COLO829 (cell line): ENCODE data around the gene TIA1.
A peak's percentile ranks its signal among the peaks of the same experiment; 100 is the strongest.
"Not testable (repeated sequence)": the region's sequence is repeated elsewhere in the genome, so short reads cannot be mapped to it uniquely, and the experiment has no call there.

Experiments used
- DNase-seq: peaks from one replicate; pipeline ENCODE4 v3.0.0; 2012; ENCODE audit warnings: low spot score

TIA1 gene

GRCh38 chr2:70248181-70248847, at the start of gene TIA1:
TIA1 (minus strand) TSS chr2:70248628; CDS start chr2:70248430, 198 bp downstream.
- DNase-seq, result peak; percentile 97

DNA sequence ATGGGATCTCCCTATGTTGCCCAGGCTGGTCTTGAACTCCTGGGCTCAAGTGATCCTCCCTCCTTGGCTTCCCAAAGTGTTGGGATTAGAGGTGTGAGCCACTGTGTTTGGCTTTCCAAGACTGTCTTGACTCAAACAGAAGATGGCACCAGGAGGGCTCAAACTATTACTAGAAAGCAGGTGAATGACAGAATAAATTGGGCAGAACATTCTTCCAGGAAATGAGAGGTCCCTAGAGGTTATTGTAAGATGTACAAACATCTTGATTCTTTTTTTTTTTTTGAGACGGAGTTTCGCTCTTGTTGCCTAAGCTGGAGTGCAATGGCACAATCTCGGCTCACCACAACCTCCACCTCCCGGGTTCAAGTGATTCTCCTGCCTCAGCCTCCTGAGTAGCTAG, 49.4 kb upstream of the TIA1 start:
- not testable (repeated sequence) for DNase-seq

DNA sequence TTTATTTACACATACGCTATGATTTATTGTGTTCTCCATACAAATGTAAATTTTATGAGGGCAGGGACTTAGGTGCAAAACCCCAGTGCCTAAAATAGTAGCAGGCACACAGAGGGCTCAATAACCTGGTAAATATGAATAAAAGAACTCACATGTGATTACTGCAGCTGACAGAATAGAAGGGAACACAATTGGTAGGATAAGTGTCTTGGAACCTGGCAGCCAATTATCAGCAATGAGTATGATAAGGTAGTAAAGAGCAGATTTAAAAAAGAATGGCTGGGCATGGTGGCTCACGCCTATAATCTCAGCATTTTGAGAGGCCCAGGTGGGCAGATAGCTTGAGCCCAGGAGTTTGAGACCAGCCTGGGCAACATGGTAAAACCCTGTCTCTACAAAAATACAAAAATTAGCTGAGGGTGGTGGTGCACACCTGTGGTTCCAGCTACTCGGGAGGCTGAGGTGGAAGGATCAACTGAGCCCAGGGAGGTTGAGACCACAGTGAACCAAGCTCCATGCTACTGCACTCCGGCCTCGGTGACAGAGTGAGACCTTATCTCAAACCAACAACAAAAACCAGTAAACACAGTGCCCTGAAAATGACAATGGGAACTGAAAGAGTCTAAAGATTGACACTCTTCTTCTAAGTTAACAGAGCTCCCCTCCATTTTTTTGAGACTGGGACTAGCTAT, 35.2 kb upstream of the TIA1 start:
- no peak for DNase-seq

DNA sequence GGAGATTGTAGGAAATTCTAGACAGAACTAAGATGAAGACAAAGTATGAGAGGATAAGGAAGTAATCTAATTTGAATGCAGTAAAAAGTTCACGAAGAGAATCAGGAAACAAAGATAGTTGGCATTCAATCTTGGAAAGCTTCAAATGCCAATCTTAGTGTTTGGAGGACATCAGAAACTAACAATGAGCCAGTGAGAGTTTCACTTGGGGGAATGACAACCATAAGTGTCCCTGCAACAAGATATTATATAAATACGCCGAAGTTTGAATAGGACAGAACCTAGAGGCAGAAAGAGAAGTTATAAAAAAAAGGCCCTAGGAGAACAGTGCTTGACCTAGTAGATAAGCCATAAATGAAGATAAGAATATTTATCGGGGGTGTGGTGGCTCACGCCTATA, 34.0 kb upstream of the TIA1 start:
- DNase-seq, result no peak

DNA sequence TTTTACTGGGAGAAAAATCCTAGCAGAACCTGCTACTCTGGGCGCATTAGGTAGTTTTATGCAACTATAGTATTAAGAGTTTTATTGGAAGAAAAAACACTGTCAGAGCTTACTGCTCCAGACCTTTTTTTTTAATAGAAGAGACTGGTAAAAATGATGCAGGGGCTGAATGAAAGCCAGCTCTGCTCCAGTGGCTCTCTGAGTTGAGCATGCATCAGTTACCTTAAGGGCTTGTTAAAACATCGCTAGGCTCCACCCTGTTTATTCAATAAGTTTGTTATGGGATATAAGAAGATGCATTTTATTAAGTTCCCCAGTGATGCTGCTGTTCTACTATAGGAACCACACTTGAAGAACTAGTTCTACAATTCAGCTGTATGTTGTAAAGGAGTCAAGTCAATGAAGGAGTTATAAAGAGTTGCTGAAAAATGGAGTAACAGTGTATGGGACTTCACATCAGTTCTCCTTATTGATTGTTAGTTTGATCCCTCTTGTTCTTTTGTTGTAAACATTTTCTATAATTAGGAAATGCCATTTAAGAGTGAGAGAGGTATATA, 31.9 kb upstream of the TIA1 start:
- no peak for DNase-seq

- DNase-seq, result no peak
Measured at GRCh38 chr2:70270323-70270722, 21.9 kb upstream of the TIA1 start.

- not testable (repeated sequence) for DNase-seq
Measured at GRCh38 chr2:70269422-70270302, 21.2 kb upstream of the TIA1 start.

- DNase-seq, result not testable (repeated sequence)
Measured at GRCh38 chr2:70266925-70267324, 18.5 kb upstream of the TIA1 start.

DNA sequence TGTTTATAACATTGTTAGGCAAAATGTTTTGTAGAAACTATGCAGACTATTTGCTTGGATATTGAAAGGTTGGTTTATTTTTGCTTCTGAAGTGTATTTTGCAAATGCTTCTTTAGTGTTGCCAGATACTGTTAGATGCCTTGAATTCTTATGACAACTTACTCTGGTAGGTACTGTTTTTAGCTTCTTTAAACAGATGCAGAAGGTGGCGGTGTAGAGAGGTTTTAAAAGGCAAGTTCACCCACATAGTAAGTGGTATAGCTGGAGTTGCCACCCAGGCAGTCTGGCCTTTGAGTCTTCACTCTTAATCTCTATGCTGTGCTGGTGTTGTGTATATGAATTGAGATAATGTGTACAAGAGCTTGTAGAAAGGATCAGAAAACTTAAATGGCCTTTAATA, 13.1 kb upstream of the TIA1 start:
- no peak for DNase-seq

- DNase-seq, result no peak
Measured at GRCh38 chr2:70258532-70258875, 10.1 kb upstream of the TIA1 start.

DNA sequence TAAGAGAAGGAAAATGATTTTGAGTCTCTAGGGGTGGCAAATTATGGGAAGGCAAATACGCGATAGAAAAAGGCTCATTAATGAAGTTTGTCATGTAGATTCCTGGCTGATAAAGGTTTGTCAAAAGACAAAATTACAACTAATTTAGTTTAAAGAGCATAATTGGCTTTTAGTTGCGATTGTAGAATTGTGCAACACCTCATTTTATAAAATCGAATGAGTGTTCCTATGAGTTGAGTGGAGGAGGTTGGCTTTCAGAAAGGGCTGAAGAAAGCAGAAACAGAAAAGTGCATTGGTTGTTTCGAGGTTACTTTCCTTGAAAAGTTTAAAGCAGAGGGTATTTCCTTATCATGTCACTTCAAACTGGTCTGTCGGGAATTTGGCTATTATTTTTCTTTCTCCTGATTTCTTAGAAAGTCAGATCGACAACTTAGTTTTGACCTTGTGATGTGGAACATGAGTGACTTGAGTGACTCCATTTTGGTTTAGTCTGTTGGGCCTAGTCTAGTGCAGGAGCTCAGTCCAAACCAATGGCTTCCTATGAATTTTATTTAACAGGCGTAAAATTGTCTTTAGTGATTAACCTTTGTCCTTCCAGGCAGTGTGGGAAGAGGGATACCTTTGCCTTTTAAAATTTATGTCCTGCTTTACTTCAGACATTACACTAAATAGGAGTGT, 7.3 kb upstream of the TIA1 start:
- no peak for DNase-seq

GRCh38 chr2:70250434-70250833, 2.0 kb upstream of the TIA1 start:
- DNase-seq, result no peak

DNA sequence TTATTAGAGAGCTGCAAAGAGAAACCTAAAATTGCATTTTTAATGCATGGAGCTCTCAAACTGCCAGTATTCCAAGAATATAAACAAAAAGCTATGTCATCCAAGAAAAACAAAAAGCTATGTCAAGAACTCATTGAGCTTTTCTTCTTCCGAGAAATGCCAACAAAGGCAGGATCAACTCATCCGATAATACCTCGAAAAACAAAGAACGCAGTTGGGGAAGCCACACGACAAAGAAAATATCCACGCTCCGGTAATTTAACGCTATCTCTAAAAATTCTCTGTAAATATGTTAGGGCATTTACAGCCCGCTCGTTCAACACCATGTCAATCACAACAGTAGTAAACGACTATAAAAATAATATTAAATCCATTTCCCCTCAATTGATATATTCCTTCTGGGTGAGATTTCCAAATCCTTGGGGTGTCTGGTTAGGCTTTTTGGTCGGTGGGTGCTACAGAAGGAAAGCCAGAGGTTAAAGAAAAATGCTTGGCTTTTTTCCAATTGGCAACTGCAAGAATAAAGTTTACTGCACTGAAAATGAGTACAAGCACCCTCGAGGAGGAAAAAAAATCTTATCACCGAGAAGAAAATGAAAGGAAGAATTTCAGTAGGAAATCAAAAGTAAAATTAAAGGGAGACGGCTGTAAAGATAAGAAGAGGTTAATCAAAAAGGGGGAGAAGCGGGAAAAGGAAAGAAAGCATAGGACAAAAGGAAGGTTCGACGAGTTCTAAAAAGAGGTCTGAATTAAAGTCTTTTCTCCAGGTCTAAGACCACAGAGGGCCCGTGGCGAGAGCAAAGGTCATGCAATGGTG, 856 bp downstream of the TIA1 start:
- DNase-seq, result no peak

DNA sequence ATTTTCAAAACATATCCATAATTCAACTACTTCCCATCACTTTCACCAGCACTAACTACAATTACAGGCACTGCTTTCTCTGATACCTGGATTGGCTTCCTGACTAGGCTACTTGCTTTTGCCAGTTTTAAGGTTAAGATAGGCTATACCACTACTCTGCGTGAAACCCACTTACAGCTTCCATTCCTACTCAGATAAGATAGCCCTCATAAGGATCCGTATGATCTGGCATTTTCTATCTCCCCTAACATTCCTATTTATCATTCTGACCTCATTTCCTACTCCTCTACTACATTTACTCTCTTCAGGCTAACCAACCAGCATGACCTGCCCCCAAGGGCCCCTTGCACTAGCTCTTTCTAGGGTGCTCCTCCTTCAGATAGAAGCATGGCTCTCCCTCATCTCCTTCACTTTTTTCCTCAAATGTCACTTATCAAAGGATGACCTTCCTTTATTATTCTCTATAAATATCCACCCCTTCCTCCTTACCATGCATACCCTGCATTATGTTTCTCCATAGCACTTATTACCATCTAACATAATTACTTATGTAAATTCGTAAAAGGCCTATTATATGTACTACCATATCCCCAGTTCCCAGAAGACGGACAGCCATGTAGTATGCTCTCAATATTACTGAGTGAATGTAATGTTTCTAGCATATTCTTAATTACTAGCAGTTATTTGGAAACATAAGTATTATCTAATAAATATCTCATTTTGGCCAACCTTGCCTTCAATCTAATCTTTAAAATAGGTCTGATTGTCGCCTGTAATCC, 4.4 kb downstream of the TIA1 start:
- no peak for DNase-seq

DNA sequence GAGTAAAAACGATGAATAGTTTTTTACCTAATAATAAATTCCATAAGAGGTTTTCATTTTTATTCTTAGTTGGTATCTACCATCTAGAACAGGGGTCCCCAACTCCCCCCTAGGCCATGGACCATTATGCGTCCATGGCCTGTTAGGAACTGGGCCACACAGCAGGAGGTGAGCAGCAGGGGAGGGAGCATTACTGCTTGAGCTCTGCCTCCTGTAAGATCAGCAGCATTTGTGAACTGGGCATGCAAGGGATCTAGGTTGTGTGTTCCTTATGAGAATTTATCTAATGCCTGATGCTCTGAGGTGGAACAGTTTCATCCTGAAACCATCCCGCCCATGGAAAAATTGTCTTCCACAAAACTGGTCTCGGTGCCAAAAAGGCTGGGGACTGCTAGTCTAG, 5.9 kb downstream of the TIA1 start:
- DNase-seq, result no peak

GRCh38 chr2:70241340-70241739, 7.1 kb downstream of the TIA1 start:
- DNase-seq, result no peak

- no peak for DNase-seq
Measured at GRCh38 chr2:70240599-70240998, 7.8 kb downstream of the TIA1 start.

DNA sequence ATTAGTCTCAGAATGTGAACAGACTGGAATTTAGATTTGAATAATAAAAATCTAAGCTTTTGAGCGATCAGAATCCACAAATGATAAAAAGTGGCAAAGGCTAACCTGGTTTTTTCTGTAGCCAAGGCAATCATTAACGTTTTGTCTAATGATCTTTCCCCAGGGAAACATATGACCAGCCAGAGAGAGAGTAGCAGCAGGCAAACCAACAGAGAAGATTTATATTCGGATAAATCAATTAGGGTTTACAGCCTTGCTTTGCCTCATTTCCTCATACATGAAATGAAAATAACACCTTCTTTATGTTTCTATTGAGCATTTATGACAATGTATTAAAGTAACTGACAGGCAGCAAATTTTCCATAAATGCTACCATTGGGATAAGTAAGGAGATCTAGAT, 14.5 kb downstream of the TIA1 start:
- DNase-seq, result no peak

- no peak for DNase-seq
Measured at GRCh38 chr2:70226781-70227180, 21.6 kb downstream of the TIA1 start.

DNA sequence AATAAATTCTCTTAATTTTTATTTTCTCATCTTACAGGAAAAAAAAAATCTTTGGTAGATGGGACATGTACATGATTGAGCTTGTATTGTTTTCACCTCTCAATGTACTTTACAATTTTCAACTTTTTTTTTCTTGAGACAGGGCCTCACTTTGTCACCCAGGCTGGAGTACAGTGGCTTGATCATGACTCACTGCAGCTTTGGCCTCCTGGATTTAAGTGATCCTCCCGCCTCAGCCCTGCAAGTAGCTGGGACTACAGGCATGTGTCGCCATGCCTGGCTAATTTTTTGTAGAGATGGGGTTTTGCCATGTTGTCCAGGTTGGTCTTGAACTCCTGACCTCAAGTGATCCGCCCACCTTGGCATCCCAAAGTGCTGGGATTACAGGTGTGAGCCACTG, 25.1 kb downstream of the TIA1 start:
- not testable (repeated sequence) for DNase-seq
